ENCODE measurements around the gene RAP1GAP2. TPM values are rescaled to one million over a fixed set of nuclear protein-coding genes. Genes with fewer than 3 reads are reported as not detected.

The RAP1GAP2 gene
- total RNA-seq, 2 experiments from 2014 or later = 11.3 to 28.2 TPM

- no TSS peak for BruUV-seq (replicated peaks)
- no peak for DNase-seq (ENCODE audit: low spot score)
- no peaks in the 10 kb centered on the region for H3K4me1 ChIP-seq (ENCODE audit: insufficient read depth, low read length, poor library complexity, severe bottlenecking)
Measured at GRCh38 chr17:2805961-2806360, 9.7 kb downstream of the RAP1GAP2 start.

DNA sequence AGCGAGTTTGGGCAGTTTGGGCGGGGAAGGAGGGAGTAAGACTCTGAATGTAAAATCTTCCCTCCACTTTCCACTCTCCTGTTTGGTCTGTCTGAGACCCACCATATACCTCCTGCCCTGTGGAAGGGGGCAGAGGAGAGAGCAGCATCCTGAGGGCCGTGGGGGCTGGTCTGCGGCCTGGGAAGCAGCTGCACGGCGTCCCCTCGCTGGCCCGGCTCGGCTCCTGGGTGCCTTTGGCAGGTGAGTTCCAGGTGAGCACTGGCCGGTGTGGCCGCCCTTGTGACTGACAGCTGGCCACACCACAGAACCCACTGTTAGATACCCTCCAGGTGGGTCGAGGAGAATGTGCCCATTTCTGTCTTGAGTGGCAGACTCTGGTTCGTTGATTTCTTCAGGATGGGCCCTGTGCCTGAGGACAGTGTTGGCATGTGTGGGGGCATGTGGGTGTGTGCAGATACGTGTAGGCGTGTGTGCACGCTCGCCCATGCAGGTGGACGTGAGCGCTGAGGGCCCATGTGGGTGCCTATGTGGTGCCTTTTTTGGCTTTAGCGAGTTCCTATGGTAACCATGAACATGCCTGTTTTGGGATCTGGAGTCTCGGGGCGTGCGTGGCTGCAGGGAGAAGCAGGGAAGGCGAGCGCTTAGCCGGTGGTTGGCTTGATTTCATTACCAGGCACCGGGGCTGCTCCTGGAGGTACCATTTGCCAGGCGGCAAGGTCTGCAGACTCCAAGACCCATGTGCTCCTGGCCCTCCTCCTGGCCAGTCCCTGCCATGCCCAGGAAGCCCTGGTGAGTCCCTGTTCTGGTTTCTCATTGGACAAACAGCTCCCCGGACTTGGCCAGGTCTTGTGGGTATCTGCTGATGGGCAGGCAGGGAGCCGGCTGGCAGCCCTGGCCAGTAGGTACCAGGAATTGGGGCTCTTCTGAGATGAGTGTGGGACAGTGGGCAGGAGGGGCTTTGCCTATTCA lies 12.4 kb downstream of the RAP1GAP2 start:
- H3K9me2 ChIP-seq (ENCODE audit: insufficient read depth, low read length) = no peaks in the 10 kb centered on the region
- no peaks in the 10 kb centered on the region for H3K36me3 ChIP-seq (ENCODE audit: insufficient read depth, low read length)
- DNase-seq (ENCODE audit: low spot score) = no peak
- no peak overlapping the region for H3K4me2 ChIP-seq (ENCODE audit: low read length)
- no peak overlapping the region for H3K27ac ChIP-seq (ENCODE audit: low read depth, low read length, poor library complexity, severe bottlenecking)
- no TSS peak for BruUV-seq (replicated peaks)
- no peak overlapping the region for H3K4me3 ChIP-seq (ENCODE audit: low read depth, low read length, poor library complexity, severe bottlenecking)
- POLR2A ChIA-PET = interaction anchor here (0.5 kb wide), 1 partner anchor 130 kb away, joined by 3 read pairs; no protein-coding TSS in a partner anchor
- no peaks in the 10 kb centered on the region for H3K4me1 ChIP-seq (ENCODE audit: insufficient read depth, low read length, poor library complexity, severe bottlenecking)
- no peak for TF ChIP-seq EZH2phosphoT487 (IDR thresholded peaks at IDR 0.05; ENCODE audit: borderline replicate concordance, low read depth, low read length)
- TF ChIP-seq CTCF (conservative IDR thresholded peaks at IDR 0.05; ENCODE audit: low read length) = no peak
- no peaks in the 10 kb centered on the region for H3K9me3 ChIP-seq (ENCODE audit: low read length)
- no peak overlapping the region for H2AFZ ChIP-seq (ENCODE audit: low read length)
- intact Hi-C loops (cut with micrococcal nuclease; ENCODE audit: unreplicated experiment) = no loop called here
- CTCF ChIA-PET (ENCODE audit: unreplicated experiment) = no interaction called here
- H4K20me1 ChIP-seq (ENCODE audit: insufficient read depth, low read length) = no peaks in the 10 kb centered on the region
- H3K79me2 ChIP-seq (ENCODE audit: insufficient read depth, low read depth, low read length) = no peaks in the 10 kb centered on the region

More at GRCh38 chr17:2805961-2806360, 9.7 kb downstream of the RAP1GAP2 start:
- Histone ChIP-seq H3K9me2 (ENCODE audit: insufficient read depth, low read length) (no peaks in the 10 kb centered on the region), H3K4me2 (ENCODE audit: low read length) (no peak overlapping the region), H3K4me3 (ENCODE audit: low read depth, low read length, poor library complexity, severe bottlenecking) (no peak overlapping the region), H3K27ac (ENCODE audit: low read depth, low read length, poor library complexity, severe bottlenecking) (no peak overlapping the region), H3K79me2 (ENCODE audit: insufficient read depth, low read depth, low read length) (no peaks in the 10 kb centered on the region), H2AFZ (ENCODE audit: low read length) (no peak overlapping the region), H4K20me1 (ENCODE audit: insufficient read depth, low read length) (no peaks in the 10 kb centered on the region), H3K36me3 (ENCODE audit: insufficient read depth, low read length) (no peaks in the 10 kb centered on the region), H3K9me3 (ENCODE audit: low read length) (no peaks in the 10 kb centered on the region)
- ChIA-PET POLR2A (interaction anchor here (0.6 kb wide), 2 partner anchors 14 to 46 kb away, joined by 3 to 5 read pairs; no protein-coding TSS in a partner anchor), CTCF (ENCODE audit: unreplicated experiment) (no interaction called here)
- TF ChIP-seq EZH2phosphoT487 (IDR thresholded peaks at IDR 0.05; ENCODE audit: borderline replicate concordance, low read depth, low read length) (no peak), CTCF (conservative IDR thresholded peaks at IDR 0.05; ENCODE audit: low read length) (no peak)
- intact Hi-C loops (cut with micrococcal nuclease; ENCODE audit: unreplicated experiment) = no loop called here

- Histone ChIP-seq H3K4me1 (ENCODE audit: insufficient read depth, low read length, poor library complexity, severe bottlenecking) (peaks cover 5% of the 10 kb centered on the region), H3K9me3 (ENCODE audit: low read length) (no peaks in the 10 kb centered on the region), H2AFZ (ENCODE audit: low read length) (no peak overlapping the region), H3K4me2 (ENCODE audit: low read length) (no peak overlapping the region), H3K9me2 (ENCODE audit: insufficient read depth, low read length) (no peaks in the 10 kb centered on the region), H3K4me3 (ENCODE audit: low read depth, low read length, poor library complexity, severe bottlenecking) (no peak overlapping the region), H4K20me1 (ENCODE audit: insufficient read depth, low read length) (no peaks in the 10 kb centered on the region), H3K27ac (ENCODE audit: low read depth, low read length, poor library complexity, severe bottlenecking) (no peak overlapping the region), H3K79me2 (ENCODE audit: insufficient read depth, low read depth, low read length) (no peaks in the 10 kb centered on the region), H3K36me3 (ENCODE audit: insufficient read depth, low read length) (no peaks in the 10 kb centered on the region)
- no TSS peak for BruUV-seq (replicated peaks)
- ChIA-PET CTCF (ENCODE audit: unreplicated experiment) (no interaction called here), POLR2A (no interaction called here)
- TF ChIP-seq EZH2phosphoT487 (IDR thresholded peaks at IDR 0.05; ENCODE audit: borderline replicate concordance, low read depth, low read length) (no peak), CTCF (conservative IDR thresholded peaks at IDR 0.05; ENCODE audit: low read length) (no peak)
- no peak for DNase-seq (ENCODE audit: low spot score)
- intact Hi-C loops (cut with micrococcal nuclease; ENCODE audit: unreplicated experiment) = no loop called here
Measured at GRCh38 chr17:2809337-2809736, 13.1 kb downstream of the RAP1GAP2 start.
